Neuronal stem cell (in vitro differentiated cells): ENCODE results near the gene KCNH3.

Experiments used
- DNase-seq: peaks from one replicate; pipeline ENCODE4 v3.0.0-alpha.2; 2013; ENCODE audit warnings: low spot score
- H2AFZ ChIP-seq: one replicate; pipeline ENCODE4 v1.6.1; 2013; ENCODE audit warnings: mild to moderate bottlenecking, low read length, inconsistent platforms
- H2AK5ac ChIP-seq: 2 replicates; pipeline ENCODE4 v1.6.1; 2013; ENCODE audit warnings: low read depth, mild to moderate bottlenecking, inconsistent platforms, low read length, moderate library complexity, mixed read lengths
- H2BK120ac ChIP-seq: 2 replicates; pipeline ENCODE4 v1.6.1; 2013; ENCODE audit warnings: low read depth, mild to moderate bottlenecking, inconsistent platforms, low read length, moderate library complexity, mixed read lengths
- H2BK12ac ChIP-seq: one replicate; pipeline ENCODE4 v1.6.1; 2013; ENCODE audit warnings: low read length, inconsistent platforms
- H2BK15ac ChIP-seq: 2 replicates; pipeline ENCODE4 v1.6.1; 2013; ENCODE audit warnings: mild to moderate bottlenecking, low read length, inconsistent platforms, mixed read lengths
- H2BK5ac ChIP-seq: one replicate; pipeline ENCODE4 v1.6.1; 2013; ENCODE audit warnings: inconsistent platforms, mild to moderate bottlenecking, low read length, moderate library complexity
- H3K14ac ChIP-seq: one replicate; pipeline ENCODE4 v1.6.1; 2013; ENCODE audit warnings: low read length, inconsistent platforms
- H3K18ac ChIP-seq: 2 replicates; pipeline ENCODE4 v1.6.1; 2013; ENCODE audit warnings: low read length, inconsistent platforms
- H3K23ac ChIP-seq: 2 replicates; pipeline ENCODE4 v1.6.1; 2013; ENCODE audit warnings: low read depth, mild to moderate bottlenecking, mixed read lengths, low read length, inconsistent platforms; ENCODE audit not compliant: poor library complexity
- H3K27ac ChIP-seq: replicated peaks from 3 replicates; pipeline ENCODE4 v1.5.1; 2013; ENCODE audit warnings: low read length, inconsistent platforms
- H3K27me3 ChIP-seq, 3 experiments: 2 replicates each; pipeline ENCODE4 v1.6.1; 2013; ENCODE audit warnings: low read length in 3 of 3, mild to moderate bottlenecking in 2 of 3, inconsistent platforms in 1 of 3, low read depth in 1 of 3, mixed read lengths in 1 of 3, moderate library complexity in 1 of 3; ENCODE audit not compliant: control insufficient read depth in 3 of 3, insufficient read depth in 3 of 3
- H3K36me3 ChIP-seq, 2 donors: replicated peaks in 1 of 2; 2 replicates each; pipeline ENCODE4 v1.6.1; 2013; ENCODE audit warnings: low read length in 2 of 2; ENCODE audit not compliant: control insufficient read depth in 2 of 2, insufficient read depth in 2 of 2
- H3K4ac ChIP-seq: 2 replicates; pipeline ENCODE4 v1.6.1; 2013; ENCODE audit warnings: inconsistent platforms, mild to moderate bottlenecking, low read length, moderate library complexity
- H3K4me1 ChIP-seq, 2 donors: 1 replicate in 1 of 2; 2 replicates in 1 of 2; pipeline ENCODE4 v1.6.1; 2013; ENCODE audit warnings: low read length in 2 of 2, low read depth in 1 of 2; ENCODE audit not compliant: control insufficient read depth in 2 of 2, insufficient read depth in 1 of 2
- H3K4me2 ChIP-seq: one replicate; pipeline ENCODE4 v1.6.1; 2013; ENCODE audit warnings: mild to moderate bottlenecking, low read length, inconsistent platforms; ENCODE audit not compliant: insufficient read depth, poor library complexity, severe bottlenecking
- H3K4me3 ChIP-seq, 2 donors: 2 replicates each; pipeline ENCODE4 v1.5.1; 2013; ENCODE audit warnings: low read length in 2 of 2, mild to moderate bottlenecking in 2 of 2, inconsistent platforms in 1 of 2, moderate library complexity in 1 of 2
- H3K79me1 ChIP-seq: one replicate; pipeline ENCODE4 v1.6.1; 2013; ENCODE audit warnings: low read depth, mild to moderate bottlenecking, inconsistent platforms, low read length, moderate library complexity
- H3K9ac ChIP-seq: one replicate; pipeline ENCODE4 v1.6.1; 2013; ENCODE audit warnings: mild to moderate bottlenecking, low read depth, low read length, inconsistent platforms; ENCODE audit not compliant: poor library complexity
- H3K9me3 ChIP-seq, 2 donors: replicated peaks in 1 of 2; 2 replicates each; pipeline versions ENCODE3 to v1.6.1; 2013; ENCODE audit warnings: low read length in 2 of 2, mild to moderate bottlenecking in 2 of 2, inconsistent platforms in 1 of 2, low read depth in 1 of 2, mixed read lengths in 1 of 2, moderate library complexity in 1 of 2; ENCODE audit not compliant: control insufficient read depth in 2 of 2, insufficient read depth in 1 of 2
- H4K8ac ChIP-seq: one replicate; pipeline ENCODE4 v1.6.1; 2013; ENCODE audit warnings: low read depth, mild to moderate bottlenecking, inconsistent platforms, low read length, moderate library complexity
- H4K91ac ChIP-seq: one replicate; pipeline ENCODE4 v1.6.1; 2013; ENCODE audit warnings: low read length, low read depth, mild to moderate bottlenecking, inconsistent platforms; ENCODE audit not compliant: poor library complexity
- WGBS, 2 donors: extraction: QIAGEN DNeasy Blood & Tissue Kit; methylation state at CpG; one replicate each; pipeline ENCODE4 v1.1.7; 2013; ENCODE audit warnings: missing lambda C conversion rate in 2 of 2, mixed read lengths in 1 of 2; ENCODE audit not compliant: insufficient read length in 2 of 2, insufficient replicate concordance in 1 of 2; ENCODE audit errors: extremely low coverage in 2 of 2; 5-methylcytosine and 5-hydroxymethylcytosine counted together

Gene KCNH3

DNA sequence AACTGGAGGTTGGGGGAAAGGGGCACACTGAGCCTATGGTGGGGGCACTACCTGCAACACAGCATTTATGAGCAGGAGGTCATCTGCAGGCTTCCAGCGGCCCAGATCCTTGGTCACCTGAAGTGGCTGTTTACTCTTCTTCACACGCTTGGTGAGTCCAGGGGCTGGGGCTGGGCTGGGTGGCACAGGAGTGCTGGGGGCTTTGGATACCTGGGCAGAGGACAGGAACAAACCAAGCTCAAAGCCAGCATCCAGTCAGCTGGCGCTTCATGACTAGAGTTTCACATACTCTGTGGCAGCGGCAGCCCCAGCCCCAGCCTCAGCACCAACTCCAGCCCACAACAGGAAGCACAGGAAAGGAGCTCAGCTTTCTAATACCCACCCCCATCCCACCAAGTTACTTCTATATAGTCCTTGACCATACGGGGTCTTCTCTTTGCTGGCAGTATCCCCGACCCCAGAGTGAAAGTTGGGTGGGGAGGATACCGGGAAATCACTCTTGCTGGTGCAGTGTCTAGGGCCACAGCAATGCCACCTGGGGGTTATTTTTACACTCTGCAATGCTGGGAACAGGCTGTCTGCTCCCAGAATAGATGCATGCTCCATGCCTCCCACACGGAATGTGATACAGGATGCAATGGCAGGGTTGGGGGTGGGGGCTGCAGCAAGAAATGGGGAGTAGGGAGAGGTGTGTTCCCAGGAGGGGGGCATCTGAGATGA is 26.0 kb downstream of the KCNH3 start:
- Histone ChIP-seq H3K79me1 (peaks cover 17% of the 10 kb centered on the region), H2BK120ac (no peak overlapping the region), H3K4ac (no peak overlapping the region), H3K9ac (no peak overlapping the region), H2AK5ac (no peak overlapping the region), H2BK12ac (no peak overlapping the region), H3K4me1 (peaks cover 1 to 3% of the 10 kb centered on the region in 2 donors), H3K36me3 (peaks cover 50 to 61% of the 10 kb centered on the region in 2 donors), H3K23ac (no peak overlapping the region), H2AFZ (no peak overlapping the region), H2BK15ac (no peak overlapping the region), H3K4me2 (no peak overlapping the region), H4K91ac (no peak overlapping the region), H3K14ac (no peak overlapping the region), H4K8ac (no peak overlapping the region), H3K27me3 (no peaks in the 10 kb centered on the region), H3K9me3 (no peaks in the 10 kb centered on the region), H3K4me3 (no peak overlapping the region), H3K27ac (no peak overlapping the region), H2BK5ac (no peak overlapping the region), H3K18ac (no peak overlapping the region)
- no CpG with 5 or more reads among the region's 8 CpGs for WGBS, 2 donors
- no peak for DNase-seq

DNA sequence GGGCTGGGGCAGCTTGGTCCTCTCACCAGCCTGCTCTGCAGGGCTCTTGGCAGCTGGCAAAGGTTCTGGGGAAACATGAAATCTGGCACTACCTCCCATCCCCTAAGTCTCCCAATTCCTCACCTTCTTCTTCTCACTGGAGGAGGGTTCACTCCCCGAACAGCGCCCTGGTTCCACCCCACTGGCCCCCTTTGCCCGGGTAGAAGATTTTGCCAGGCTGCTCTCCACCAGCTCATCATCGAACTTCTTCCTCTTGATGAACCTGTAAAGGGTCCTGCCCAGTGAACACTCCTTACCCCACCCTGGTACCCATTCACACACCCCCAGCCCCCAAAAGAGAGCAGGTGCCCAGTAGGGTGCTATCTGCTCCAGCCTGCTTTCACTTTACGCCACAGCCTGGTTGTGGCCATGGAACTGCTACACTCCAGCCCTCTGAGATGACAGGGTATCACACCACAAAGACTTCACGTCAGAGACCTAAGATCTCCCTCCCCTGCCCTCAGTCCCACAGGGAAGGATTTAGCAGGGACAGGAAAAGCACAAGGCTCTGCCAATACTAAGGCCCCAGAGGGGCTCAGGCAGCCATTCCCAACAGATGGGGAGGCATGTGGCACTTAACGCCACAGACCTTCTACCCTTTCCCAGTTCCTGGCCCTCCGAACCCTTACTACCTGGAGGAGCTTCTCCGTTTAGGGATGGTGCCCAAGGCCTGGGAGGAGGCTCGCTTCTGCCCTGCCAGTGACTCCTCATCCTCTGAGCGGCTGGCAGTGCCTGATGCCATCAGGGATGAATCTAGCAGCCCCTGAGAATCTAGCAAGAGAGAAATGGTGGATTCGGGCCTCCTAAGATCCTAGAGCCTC is 26.8 kb downstream of the KCNH3 start:
- Histone ChIP-seq H3K79me1 (peaks cover 16% of the 10 kb centered on the region), H3K27me3 (no peaks in the 10 kb centered on the region), H3K4me2 (no peak overlapping the region), H3K4me1 (peaks cover 1 to 3% of the 10 kb centered on the region in 2 donors), H2BK12ac (no peak overlapping the region), H3K14ac (no peak overlapping the region), H2AK5ac (no peak overlapping the region), H2AFZ (no peak overlapping the region), H3K4ac (no peak overlapping the region), H4K8ac (no peak overlapping the region), H3K4me3 (no peak overlapping the region), H3K9ac (no peak overlapping the region), H2BK15ac (no peak overlapping the region), H3K18ac (no peak overlapping the region), H2BK5ac (no peak overlapping the region), H3K9me3 (no peaks in the 10 kb centered on the region), H3K36me3 (peaks cover 43 to 59% of the 10 kb centered on the region in 2 donors), H2BK120ac (no peak overlapping the region), H3K23ac (no peak overlapping the region), H3K27ac (no peak overlapping the region), H4K91ac (no peak overlapping the region)
- no CpG with 5 or more reads among the region's 12 CpGs for WGBS, 2 donors
- DNase-seq: no peak

DNA sequence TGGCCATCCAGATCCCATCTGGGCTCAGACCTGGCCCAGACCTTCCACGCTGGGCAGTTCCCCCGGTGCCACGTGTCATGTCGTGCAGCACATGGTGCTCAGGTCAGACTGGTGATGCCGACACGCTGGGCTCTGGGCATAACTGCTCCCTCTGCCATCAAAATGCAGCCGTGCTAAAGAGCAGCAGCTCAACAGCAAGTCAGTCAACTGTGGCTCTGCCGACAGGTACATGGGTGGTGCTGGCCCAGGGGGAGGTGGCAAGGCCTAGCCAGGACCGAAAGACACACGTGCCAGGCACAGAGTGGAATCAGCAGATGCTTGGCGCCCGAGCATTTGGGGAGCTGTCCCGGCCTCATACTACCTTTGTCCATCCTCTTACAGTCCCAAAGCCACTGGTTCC is 27.5 kb downstream of the KCNH3 start:
- H3K9ac ChIP-seq: peak overlapping the region; percentile 9
- peaks cover 37 to 51% of the 10 kb centered on the region in 2 donors for H3K36me3 ChIP-seq
- H3K79me1 ChIP-seq: peaks cover 16% of the 10 kb centered on the region
- peak overlapping the region; percentile 56 for H3K14ac ChIP-seq
- H4K8ac ChIP-seq: no peak overlapping the region
- DNase-seq: no peak
- peaks cover 1 to 3% of the 10 kb centered on the region in 2 donors for H3K4me1 ChIP-seq
- no peak overlapping the region for H2BK5ac ChIP-seq
- H3K27ac ChIP-seq: no peak overlapping the region
- no peaks in the 10 kb centered on the region for H3K9me3 ChIP-seq
- no peak overlapping the region for H3K4me2 ChIP-seq
- H2AK5ac ChIP-seq: no peak overlapping the region
- no peak overlapping the region for H2BK12ac ChIP-seq
- H4K91ac ChIP-seq: no peak overlapping the region
- no peak overlapping the region for H2BK120ac ChIP-seq
- no peak overlapping the region for H3K4ac ChIP-seq
- H2AFZ ChIP-seq: no peak overlapping the region
- H3K23ac ChIP-seq: no peak overlapping the region
- no peak overlapping the region for H2BK15ac ChIP-seq
- no peak overlapping the region for H3K18ac ChIP-seq
- H3K27me3 ChIP-seq: no peaks in the 10 kb centered on the region
- no CpG with 5 or more reads among the region's 13 CpGs for WGBS, 2 donors
- peak overlapping the region; percentile 59 to 95 for H3K4me3 ChIP-seq

GRCh38 chr12:49567302-49567610 is 28.4 kb downstream of the KCNH3 start:
- H3K27ac ChIP-seq: peak overlapping the region; percentile 85

More at GRCh38 chr12:49567302-49567610, 28.4 kb downstream of the KCNH3 start:
- no peak overlapping the region for H4K91ac ChIP-seq
- peaks cover 0 to 3% of the 10 kb centered on the region in 2 donors for H3K9me3 ChIP-seq
- no peak overlapping the region for H2BK120ac ChIP-seq
- peak overlapping the region; percentile 84 to 95 for H3K4me3 ChIP-seq
- no peak for DNase-seq
- peak overlapping the region; percentile 69 for H2BK15ac ChIP-seq
- H3K9ac ChIP-seq: peak overlapping the region; percentile 94
- no CpG with 5 or more reads among the region's 11 CpGs for WGBS, 2 donors
- peak overlapping the region; percentile 67 for H2AK5ac ChIP-seq
- H3K23ac ChIP-seq: peak overlapping the region; percentile 96
- peak overlapping the region; percentile 99 for H3K18ac ChIP-seq
- peaks cover 34 to 42% of the 10 kb centered on the region in 2 donors for H3K36me3 ChIP-seq
- peaks cover 16% of the 10 kb centered on the region for H3K79me1 ChIP-seq
- peak overlapping the region; percentile 93 for H2BK5ac ChIP-seq
- H3K14ac ChIP-seq: peak overlapping the region; percentile 71
- H3K27me3 ChIP-seq: no peaks in the 10 kb centered on the region
- H2AFZ ChIP-seq: peak overlapping the region; percentile 94
- H2BK12ac ChIP-seq: peak overlapping the region; percentile 16
- H3K4me2 ChIP-seq: peak overlapping the region; percentile 84
- H3K4me1 ChIP-seq: peaks cover 1 to 3% of the 10 kb centered on the region in 2 donors
- no peak overlapping the region for H4K8ac ChIP-seq
- H3K4ac ChIP-seq: peak overlapping the region; percentile 72
